HG03196 (cell line): ENCODE data around the gene GOLM1.

Experiments used
- ATAC-seq: cut with Tn5 transposase; IDR thresholded peaks from one replicate; pipeline ENCODE4 v1.9.1; 2021; ENCODE audit not compliant: unreplicated experiment

The GOLM1 gene

DNA sequence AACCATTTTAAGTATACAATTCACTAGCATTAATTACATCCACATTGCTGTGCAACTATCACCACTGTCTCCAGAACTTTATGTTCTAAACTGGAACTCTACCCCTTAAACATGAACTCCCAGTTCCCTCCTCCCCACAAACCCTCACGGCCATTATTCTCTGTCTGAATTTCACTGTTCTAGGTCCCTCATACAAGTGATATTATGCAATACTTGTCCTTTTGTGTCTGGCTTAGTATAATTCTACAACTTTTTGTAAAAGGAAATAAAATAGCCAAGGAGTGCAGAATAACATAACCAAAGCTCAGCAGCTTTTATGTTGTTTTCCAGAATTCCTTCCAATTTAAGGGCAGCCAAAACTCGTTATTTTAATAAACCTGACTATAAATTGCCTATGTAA lies 105.2 kb downstream of the GOLM1 start:
- no peak for ATAC-seq

DNA sequence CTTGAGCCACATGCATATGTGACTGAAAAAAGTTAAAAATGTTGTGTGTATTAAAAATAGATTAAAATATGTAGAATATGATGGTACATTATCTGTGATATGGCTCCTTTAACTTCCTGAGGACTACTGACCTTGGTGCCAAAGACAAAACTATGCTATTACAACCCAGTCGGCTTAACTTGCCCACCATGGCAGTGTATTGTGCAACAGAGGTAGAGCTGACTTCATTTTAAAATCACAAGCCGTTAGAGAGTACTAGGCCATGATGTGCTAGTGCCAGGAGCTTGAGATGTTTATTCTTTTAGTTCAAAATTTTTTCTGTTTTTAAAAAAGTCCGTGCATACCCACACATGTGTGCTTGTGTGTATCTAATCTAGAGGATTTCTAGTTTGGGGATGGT lies 112.1 kb downstream of the GOLM1 start:
- ATAC-seq: no peak

- no peak for ATAC-seq
Observed at GRCh38 chr9:85984457-85984856, 114.9 kb downstream of the GOLM1 start.

DNA sequence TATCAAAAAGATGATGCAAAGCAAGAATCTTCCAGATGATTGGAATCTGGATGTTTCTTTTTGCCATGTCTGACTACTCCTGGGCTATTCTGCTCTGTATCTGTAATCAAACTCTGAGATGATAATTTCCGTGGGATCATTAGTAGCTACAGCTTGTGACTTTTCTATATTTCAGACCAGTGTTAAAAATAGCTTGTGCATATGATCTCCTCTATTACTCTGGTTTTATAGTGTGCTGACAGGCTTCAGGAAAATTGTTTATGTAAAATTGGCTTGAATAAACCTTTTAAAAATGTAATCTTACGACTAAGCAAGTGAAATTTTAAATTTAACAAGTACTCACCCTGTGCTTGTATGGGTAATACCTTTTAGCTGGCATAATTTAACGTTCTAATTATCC lies 118.0 kb downstream of the GOLM1 start:
- ATAC-seq: no peak

- no peak for ATAC-seq
Observed at GRCh38 chr9:85978496-85978895, 120.9 kb downstream of the GOLM1 start.
